NCI-H2029 treated with DMSO at 0.1 percent for 48 hours (cell line): ENCODE data around the gene PDCD5.
"Not testable (repeated sequence)": the region's sequence is repeated elsewhere in the genome, so short reads cannot be mapped to it uniquely, and the experiment has no call there.

Experiments used
- DNase-seq: peaks from one replicate; lab custom pipeline; 2025; lab: John Stamatoyannopoulos, UW

Gene PDCD5, protein sequence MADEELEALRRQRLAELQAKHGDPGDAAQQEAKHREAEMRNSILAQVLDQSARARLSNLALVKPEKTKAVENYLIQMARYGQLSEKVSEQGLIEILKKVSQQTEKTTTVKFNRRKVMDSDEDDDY

DNA sequence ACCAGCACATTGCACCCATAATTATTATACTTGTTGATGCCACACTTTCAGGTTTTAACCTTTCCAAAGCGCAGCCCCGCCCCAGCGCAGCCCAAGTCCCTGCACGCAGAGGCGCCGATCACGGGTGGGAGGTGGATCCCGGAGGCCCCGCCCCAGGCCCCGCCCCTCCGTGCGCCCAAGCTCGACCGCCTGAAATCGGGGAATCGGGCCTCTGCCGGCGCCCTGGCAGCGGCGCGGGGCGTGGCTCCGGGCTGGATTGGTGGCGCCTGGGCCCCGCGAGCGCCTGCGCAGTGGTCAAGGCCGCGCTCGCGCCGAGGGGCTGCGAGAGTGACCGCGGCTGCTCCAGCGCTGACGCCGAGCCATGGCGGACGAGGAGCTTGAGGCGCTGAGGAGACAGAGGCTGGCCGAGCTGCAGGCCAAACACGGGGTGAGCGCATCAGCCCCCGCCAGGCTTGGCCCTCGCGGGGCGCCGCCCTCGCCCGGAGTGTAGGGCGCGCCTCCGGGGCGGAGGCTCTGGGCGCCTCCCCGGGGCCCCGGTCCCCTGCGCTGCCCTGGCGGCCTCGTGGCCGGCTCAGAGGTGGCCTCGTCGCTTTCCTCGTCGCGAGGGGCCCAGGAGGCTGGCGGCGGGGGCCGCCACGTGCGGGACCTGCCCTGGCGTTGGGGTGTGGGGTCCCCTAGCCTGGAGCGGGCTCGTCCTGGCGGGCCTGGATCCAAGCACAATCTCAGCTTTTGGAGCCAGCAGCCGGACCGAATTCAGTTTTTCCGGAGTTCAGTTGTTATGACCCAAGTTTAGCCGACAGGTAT is at the start of gene PDCD5:
Gene PDCD5 (plus strand): TSS at position 290 of the 804 bp plus-strand sequence. CDS start 72 bp downstream, at position 362.
- peak; percentile 62 for DNase-seq

DNA sequence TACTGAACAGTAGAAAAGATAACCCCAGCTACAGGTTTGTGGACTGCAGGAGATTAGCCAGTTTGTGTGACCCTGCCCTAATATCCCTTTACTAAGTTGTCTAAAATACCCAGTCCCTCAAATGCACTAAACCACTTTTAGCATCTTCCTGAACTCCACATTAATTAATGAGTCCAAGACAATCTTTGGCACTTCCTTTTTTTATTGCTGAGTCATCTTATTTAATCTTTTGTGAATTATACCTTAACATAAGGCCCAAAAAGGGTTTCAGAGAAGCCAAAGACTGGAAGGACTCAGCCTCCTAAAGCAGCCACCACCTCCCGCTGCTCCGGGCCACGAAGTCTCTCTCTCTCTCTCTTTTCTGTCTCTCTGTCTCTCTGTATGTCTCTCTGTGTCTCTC is 48.8 kb upstream of the PDCD5 start:
- no peak for DNase-seq

DNA sequence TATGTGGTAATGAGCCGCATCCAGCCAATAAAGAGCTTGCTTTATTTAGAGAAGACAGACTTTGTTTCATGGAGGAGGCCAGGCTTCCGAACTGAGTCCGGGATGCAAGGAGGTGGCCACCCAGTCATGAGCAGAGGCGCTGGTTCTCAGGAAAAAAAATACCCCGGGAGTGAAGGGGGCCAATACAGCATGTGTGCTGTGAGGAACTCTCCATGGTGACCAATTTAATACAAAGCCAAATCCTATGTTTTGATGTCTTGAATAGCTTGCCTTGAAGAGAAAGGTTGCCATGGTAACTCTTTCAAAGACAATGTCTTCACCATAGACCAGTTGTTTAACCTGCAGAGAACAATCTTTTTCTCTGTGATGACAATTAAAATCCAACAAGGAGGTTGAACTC is 43.4 kb upstream of the PDCD5 start:
- DNase-seq: no peak

DNA sequence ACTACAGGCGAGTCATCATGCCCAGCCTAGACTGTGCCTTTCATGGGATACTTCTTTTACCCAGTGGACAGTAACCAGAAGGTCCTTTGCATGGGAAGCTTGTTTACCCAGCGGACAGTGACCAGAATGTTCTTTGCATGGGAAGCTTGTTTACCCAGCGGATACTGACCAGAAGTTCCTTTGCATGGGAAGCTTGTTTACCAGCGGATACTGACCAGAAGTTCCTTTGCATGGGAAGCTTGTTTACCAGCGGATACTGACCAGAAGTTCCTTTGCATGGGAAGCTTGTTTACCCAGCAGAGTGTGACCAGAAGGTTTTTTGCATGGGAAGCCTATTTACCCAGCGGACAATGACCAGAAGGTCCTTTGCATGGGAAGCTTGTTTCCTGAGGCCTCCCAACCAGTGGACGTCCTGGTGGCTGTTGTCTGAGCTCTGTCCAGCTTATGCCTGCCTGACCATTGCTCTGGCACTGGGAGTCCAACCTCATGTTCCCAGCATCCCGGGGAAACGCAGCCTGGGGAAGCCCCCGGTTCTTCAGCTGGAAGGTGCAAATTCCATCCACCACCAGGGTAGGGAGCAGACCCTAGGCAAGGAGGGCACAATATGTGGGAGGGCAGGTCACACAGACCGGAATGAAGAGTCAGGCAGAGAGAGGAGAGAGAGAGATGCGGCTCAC is 41.6 kb upstream of the PDCD5 start:
- DNase-seq: no peak

DNA sequence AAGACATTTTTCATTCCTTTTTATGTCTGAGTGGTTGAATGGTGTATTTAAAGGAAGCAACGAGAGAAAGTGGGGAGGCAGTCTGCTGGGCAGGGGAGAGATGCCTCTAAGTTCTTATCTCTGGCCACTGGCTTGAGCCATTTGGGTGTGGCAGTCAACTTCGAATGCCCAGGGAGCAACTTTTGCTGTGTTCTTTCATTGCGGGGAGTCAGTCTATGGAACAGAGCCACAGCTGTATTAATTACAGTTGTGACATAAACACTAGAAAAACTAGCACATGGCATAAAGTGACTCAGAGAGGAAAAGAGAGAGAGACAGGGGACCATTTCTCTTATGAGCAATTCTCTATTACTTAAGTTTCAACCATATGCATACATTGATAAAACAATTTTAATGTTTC is 40.4 kb upstream of the PDCD5 start:
- DNase-seq: no peak

DNA sequence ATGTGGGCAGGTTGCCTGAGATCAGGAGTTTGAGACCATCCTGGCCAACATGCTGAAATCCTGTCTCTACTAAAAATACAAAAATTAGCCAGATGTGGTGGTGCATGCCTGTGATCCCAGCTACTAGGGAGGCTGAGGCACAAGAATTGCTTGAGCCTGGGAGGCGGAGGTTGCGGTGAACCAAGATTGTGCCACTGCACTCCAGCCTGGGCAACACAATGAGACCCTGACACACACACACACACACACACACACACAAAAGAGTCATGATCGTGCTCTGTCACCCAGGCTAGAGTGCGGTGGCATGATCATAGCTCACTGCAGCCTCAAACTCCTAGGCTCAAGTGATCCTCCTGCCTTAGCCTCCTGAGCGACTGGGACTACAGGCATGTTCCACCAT is 39.6 kb upstream of the PDCD5 start:
- not testable (repeated sequence) for DNase-seq

DNA sequence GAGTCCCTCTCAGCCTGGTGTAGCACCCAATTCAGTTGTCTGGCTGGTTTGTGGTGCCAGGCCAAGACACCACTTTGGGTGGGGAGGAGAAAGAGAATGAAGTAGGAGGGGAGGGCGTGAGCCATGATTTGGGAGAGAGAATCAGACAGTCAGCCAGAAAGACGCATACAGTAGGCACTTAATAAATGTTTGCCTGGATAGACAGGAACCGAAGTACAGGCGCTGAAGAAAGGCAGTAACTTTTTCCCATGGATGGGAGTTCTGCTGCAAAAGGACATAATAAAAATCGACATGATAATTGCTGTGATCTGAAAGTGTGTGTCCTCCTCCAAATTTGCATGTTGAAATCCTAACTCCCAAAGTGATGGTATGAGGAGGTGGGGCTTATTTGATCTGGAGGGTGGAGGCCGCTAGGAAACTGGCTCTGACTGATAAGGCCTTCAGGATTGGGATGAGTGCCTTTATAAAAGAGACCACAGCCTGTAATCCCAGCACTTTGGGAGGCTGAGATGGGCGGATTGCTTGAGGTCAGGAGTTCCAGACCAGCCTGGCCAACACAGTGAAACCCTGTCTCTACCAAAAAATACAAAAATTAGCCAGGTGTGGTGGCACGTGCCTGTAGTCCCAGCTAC is 38.4 kb upstream of the PDCD5 start:
- no peak for DNase-seq

DNA sequence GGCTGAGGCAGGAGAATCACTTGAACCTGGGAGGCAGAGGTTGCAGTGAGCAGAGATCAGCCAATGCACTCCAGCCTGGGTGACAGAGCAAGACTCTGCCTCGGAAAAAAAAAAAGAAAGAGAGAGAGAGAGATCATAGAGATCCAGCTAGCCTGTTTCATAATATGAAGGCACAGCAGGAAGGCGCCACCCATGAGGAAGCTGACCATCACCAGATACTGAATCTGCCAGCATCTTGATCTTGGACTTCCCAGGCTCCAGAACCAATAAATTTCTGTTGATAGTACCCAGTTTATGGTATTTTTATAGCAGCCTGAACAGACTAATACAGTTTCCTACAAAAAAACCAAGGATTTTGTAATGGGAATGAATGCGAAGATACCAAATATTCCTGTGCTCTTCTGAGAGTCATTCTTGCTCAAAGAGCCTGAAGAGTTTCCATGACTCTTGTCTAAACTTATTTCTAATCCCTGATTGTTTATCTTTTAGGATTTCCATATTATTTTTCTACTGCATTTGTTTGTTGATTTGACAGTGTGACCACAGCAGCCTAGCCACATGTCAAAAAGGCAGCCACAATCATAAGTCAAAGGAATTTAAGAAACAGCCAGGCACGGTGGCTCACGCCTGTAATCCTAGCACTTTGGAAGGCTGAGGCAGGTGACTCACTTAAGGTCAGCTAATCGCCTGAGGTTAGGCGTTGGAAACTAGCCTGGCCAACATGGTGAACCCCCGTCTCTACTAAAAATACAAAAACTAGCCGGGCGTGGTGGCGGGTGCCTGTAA is 37.7 kb upstream of the PDCD5 start:
- DNase-seq: no peak

DNA sequence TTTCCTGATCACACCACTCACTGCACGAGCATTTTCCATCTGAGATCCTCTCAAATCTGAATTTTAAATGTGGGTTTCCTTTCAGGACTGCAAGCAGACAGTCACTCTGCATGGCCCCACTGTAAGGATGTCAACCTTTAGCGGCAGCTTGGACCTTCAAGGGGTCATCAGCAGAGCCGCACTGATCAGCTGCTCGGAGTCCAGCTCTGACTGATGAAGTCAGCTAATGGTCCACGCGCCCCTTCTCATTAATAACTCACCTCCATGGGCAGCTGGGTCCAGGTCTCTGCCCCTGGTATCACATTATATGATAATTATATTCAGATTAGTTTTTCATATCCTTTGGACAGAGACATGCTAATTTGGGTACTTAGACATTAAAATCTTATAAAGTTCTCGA is 36.1 kb upstream of the PDCD5 start:
- no peak for DNase-seq

DNA sequence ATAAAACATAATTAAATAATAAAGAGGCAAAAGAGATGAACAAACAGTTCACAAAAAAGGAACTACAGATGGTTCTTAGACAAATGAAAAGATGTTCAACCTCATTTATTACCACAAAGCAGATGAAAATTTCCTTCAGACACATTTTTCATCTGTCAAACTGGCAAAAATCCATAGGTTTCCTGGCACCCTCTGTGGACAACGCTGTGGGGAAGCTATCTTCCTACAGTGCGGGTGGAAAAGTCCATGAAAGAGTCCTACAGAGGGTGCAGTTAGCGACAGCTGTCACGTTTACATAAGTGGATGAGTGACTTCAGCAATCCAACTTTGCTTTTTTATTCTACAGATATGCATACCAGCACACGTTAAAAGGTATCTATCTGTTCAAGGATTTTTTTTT is 30.3 kb upstream of the PDCD5 start:
- no peak for DNase-seq

DNA sequence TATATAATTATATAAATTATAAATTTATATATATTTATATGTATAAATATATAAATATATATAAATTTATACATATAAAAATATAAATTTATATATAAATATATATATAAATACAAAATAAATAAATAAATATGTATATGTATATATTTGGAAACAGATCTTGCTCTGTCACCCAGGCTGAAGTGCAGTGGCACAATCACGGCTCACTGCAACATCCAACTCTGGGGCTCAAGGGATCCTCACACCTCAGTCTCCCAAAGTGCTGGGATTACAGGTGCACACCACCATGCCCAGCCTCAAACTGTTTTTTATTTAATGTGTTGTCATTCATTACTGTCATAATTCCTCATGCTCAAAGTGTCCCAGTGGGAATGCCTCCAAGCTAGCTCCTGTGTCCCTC is 25.2 kb upstream of the PDCD5 start:
- DNase-seq: no peak

DNA sequence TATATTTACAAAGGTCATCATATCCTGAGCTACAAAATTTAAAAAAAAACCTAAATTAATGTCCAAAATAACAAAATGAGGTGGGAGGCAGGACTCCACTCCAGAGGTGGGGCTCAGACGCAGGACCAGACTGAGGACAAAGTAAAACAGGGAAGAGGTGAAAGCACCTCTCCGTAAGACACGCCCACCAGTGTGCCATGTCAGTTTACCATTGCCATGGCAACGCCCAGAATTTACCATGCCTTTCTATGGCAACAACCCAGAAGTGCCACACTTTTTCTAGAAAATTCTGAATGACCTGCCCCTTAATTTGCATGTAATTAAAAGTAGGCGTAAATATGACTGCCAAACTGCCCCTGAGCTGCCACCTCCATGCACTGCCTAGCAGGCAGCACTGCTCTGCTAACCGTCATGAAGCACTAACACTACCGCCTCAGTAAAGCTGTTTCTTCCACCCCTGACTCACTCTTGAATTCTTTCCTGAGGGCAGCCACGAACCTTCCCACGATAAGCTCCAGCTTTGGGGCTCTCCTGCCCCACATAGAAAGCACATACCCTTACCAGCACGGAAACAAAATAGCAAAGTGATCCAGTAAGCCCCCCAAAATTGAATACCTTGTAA is 22.3 kb upstream of the PDCD5 start:
- DNase-seq: no peak

DNA sequence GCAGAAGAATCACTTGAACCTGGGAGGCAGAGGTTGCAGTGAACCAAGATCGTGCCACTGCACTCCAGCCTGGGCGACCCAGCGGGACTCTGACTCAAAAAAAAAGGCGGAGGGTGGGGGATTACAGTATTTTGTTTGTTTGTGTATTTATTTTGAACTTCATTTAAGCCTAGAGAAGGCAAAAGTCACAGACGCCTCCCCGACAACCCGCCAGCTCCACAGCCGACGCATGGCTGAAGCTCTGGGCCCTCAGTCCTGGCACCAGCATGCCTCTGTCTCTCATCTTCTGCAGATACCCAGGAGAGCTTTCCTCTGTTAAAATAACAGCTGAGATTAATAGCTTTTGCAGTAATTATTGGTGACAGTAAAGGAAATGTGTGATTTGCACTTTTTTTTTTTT is 17.2 kb upstream of the PDCD5 start:
- no peak for DNase-seq

DNA sequence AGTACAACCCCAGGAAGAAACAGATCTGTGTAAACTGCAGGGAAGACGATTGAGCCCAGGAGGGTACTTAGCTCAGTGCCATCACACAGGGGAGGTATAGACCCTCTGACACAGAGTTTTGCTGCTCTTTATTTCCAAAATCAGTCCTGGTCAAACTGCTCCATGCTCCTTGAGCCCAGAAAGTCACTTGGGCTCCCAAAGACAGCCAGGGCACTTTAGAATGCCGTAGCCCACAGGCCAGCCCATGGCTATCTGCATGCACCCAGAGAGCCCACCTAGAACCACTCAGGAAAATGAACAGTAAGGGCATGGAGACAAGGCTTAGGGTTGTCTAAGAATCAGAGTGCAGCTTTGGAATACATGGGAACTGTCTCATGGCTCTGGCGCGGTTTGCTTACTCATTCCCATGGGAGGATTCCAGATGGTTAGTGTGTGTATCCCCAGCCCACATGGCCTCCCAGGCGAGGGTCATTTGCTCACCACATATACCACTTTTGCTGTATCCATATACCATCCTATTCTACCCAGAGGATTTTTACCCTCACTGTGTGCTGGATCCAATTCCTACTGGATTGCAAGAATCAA is 14.7 kb upstream of the PDCD5 start:
- DNase-seq: no peak

DNA sequence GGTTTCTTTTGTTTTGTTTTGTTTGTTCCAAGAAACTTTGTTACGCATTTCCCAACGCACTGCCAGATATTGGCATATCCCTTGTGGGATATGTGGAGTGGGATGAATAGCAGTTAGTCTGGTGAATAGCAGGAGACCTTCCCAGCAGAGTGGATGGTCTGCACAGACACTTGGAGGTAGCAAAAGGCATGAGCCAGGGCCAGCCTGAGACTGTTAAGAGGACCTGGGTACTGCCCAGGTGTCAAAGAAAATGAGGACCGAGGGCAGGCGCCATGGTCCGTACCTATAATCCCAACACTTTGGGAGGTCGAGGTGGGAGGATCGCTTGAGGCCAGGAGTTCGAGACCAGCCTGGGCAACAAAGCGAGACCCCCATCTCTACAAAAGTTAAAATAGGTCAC is 13.5 kb upstream of the PDCD5 start:
- no peak for DNase-seq

DNA sequence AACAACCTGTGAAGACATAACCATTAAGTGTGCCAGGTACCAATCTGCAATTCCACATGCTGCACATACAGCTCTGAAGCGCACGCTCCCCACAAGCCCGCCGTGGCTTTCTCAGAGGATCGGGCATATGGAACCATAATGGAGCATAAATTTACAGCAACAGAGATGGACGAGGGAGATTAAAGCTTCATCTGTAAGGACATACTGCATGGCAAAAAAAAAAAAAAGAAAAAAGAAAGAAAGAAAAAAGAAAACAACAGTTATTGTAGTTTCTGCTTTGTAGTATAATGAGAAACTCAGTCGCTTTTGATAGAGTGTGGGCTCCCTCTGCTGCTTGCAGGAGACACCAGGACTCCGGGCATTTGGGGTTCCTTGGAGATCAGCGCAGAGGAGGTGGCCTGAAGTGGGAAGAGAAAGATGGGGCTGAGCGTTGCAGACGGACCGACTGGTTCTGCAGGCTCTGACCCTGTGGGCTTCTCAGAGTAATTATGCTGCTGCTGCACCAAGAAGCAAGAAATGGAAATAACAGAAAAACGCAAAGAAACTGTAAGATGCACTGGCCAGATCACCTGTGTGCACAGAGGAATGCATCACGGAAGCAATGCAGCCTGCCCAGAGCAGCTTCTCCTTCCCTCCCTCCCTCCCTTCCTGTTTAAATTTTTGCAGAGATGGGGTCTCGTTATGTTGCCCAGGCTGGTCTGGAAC is 10.8 kb upstream of the PDCD5 start:
- DNase-seq: no peak

DNA sequence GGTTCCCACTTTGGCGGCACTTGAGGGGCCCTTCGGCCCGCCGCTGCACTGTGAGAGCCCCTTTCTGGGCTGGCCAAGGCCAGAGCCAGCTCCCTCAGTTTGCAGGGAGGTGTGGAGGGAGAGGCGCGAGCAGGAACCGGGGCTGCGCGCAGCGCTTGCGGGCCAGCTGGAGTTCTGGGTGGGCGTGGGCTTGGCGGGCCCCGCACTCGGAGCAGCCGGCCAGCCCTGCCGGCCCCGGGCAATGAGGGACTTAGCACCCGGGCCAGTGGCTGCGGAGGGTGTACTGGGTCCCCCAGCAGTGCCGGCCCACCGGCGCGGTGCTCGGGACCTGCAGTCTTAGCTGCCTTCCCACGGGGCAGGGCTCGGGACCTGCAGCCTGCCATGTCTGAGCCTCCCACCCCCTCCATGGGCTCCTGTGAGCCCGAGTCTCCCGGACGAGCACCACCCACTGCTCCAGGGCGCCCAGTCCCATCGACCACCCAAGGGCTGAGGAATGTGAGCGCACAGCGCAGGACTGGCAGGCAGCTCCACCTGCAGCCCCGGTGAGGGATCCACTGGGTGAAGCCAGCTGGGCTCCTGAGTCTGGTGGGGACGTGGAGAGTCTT is 9.4 kb upstream of the PDCD5 start:
- not testable (repeated sequence) for DNase-seq

DNA sequence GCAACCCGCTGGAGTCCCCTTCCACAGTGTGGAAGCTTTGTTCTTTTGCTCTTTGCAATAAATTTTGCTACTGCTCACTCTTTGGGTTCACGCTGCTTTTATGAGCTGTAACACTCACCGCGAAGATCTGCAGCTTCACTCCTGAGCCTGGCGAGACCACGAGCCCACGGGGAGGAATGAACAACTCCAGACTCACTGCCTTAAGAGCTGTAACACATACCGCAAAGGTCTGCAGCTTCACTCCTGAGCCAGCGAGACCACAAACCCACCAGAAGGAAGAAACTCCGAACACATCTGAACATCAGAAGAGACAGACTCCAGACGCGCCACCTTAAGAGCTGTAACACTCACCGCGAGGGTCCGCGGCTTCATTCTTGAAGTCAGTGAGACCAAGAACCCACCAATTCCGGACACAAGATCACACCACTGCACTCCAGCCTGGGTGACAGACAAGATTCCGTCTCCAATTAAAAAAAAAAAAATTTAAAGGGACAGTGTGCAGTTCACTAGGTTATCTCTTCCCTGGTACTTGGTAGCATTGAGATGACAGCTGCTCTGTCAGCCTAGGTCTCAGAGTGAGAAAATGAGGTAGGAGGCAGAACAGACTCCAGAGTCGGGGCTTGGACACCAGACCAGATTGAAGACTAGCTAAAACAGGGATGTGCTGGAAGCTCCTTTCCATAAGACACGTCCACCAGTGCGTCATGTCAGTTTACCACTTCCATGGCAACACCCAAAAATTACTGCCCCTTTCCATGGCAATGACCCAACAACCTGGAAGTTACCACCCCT is 8.1 kb upstream of the PDCD5 start:
- not testable (repeated sequence) for DNase-seq

DNA sequence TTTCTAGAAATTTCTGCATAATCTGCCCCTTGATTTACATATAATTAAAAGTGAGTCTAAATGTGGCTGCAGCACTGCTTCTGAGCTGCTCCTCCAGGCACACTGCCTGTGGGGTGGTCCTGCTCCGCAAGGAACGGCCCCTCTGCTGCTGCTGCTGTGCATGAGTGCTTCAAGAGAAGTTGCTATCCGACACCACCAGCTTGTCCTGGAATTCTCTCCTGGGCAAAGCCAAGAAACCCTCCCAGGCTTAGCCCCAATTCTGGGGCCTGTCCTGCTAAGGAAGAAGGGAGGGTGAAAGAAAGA is 7.5 kb upstream of the PDCD5 start:
- DNase-seq: no peak

DNA sequence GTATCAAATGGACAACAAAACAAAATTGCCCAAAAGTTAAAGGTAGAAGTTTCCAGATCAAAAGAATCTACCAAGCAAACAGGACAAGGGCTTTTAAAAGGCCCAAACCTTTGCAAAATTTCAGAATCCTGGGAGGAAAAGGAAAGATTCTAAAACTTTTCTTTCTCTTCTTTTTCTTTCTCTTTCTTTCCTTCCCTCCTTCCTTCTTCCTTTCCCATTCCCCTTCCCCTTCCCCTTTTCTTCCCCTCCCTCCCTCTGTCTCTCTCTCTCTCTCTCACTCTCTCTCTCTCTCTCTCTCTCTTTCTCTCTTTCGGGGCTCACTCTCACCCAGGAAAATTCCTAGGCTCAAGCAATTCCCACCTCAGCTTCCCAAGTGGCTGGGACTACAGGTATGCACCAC is 4.2 kb upstream of the PDCD5 start:
- no peak for DNase-seq
